Eye (tissue), 1 donor: ENCODE measurements around the gene MUC5AC.
A peak's percentile ranks its signal among the peaks of the same experiment; 100 is the strongest.
"Not testable (repeated sequence)": the region's sequence is repeated elsewhere in the genome, so short reads cannot be mapped to it uniquely, and the experiment has no call there.

ENCODE experiments used
- DNase-seq: peaks from one replicate; pipeline ENCODE4 v3.0.0-alpha.2; 2015

Gene MUC5AC

DNA sequence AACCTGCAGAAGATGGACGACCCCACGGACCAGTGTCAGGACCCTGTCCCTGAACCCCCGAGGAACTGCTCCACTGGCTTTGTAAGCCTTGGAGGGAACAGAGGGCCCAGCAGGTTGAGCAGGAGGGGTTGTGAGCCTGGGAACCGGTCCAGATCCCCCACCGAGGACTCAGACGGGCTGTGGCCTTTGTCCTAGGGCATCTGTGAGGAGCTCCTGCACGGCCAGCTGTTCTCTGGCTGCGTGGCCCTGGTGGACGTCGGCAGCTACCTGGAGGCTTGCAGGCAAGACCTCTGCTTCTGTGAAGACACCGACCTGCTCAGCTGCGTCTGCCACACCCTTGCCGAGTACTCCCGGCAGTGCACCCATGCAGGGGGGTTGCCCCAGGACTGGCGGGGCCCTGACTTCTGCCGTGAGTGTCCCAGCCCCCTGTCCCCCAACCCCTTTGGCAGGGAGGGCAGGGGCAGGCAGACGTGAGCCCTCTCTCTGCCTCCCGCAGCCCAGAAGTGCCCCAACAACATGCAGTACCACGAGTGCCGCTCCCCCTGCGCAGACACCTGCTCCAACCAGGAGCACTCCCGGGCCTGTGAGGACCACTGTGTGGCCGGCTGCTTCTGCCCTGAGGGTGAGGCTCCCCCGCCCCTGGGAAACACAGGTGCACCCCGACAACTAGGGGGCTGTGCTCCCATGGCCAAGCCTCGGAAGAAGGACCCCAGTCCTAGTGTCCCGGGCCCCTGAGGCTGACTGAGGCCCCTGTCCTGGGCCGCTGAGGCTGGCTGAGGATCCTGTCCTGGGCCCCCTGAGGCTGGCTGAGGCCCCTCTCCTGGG is 6.4 kb downstream of the MUC5AC start:
- DNase-seq = no peak

DNA sequence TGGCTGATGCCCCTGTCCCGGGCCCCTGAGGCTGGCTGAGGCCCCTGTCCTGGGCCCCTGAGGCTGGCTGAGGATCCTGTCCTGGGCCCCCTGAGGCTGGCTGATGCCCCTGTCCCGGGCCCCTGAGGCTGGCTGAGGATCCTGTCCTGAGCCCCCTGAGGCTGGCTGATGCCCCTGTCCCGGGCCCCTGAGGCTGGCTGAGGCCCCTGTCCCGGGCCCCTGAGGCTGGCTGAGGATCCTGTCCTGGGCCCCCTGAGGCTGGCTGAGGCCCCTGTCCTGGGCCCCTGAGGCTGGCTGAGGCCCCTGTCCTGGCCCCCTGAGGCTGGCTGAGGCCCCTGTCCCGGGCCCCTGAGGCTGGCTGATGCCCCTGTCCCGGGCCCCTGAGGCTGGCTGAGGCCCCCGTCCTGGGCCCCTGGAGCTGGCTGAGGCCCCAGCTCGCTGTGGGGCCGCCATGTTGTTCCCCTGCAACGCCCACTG is 7.1 kb downstream of the MUC5AC start:
- not testable (repeated sequence) for DNase-seq

GRCh38 chr11:1165256-1166041 is 7.7 kb downstream of the MUC5AC start:
- DNase-seq = no peak

GRCh38 chr11:1167256-1167655 is 9.5 kb downstream of the MUC5AC start:
- DNase-seq = no peak

- DNase-seq = no peak
These were observed 10.0 kb downstream of the MUC5AC start for GRCh38 chr11:1167751-1168231.

- DNase-seq = no peak
These were observed 10.5 kb downstream of the MUC5AC start for GRCh38 chr11:1168256-1168655.

DNA sequence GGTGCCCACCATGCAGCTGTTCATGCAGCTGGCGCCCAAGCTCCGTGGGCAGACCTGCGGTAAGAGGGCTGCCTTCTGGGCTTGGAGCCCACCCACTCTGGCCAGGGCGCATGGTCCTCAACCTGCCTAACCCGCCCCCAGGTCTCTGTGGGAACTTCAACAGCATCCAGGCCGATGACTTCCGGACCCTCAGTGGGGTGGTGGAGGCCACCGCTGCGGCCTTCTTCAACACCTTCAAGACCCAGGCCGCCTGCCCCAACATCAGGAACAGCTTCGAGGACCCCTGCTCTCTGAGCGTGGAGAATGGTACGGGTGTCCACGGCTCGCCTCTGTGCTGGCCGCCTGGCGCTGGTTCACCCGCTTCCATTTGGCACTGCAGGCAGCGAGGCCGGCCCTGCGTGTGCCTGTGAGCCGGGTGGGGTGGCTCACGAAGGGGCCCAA is 11.0 kb downstream of the MUC5AC start:
- DNase-seq = no peak

GRCh38 chr11:1171223-1171984 is 13.7 kb downstream of the MUC5AC start:
- DNase-seq = peak; percentile 42

- DNase-seq = peak; percentile 29
These were observed 14.4 kb downstream of the MUC5AC start for GRCh38 chr11:1171985-1172728.

DNA sequence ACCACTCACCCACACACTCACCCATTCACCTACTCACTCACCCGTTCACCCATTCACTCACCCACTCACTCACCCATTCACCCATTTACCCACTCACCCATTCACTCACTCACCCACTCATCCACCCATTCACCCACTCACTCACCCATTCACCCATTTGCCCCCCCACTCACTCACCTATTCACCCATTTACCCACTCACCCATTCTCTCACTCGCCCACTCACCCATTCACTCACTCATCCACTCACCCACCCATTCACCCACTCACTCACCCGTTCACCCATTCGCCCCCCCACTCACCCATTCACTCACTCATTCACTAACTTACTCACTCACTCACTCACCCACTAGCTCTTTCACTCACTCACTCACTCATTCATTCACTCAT is 15.0 kb downstream of the MUC5AC start:
- no peak for DNase-seq

DNA sequence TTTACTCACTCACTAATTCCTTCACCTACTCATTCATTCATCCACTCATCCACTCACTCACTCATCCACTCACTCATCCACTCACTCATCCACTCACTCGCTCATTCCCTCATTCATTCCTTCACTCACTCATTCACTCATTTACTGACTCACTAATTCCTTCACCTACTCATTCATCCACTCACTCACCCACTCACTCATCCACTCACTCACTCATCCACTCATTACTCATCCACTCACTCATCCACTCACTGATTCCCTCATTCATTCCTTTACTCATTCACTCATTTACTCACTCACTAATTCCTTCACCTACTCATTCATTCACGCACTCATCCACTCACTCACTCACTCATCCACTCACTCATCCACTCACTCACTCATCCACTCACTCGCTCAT is 15.6 kb downstream of the MUC5AC start:
- not testable (repeated sequence) for DNase-seq

DNA sequence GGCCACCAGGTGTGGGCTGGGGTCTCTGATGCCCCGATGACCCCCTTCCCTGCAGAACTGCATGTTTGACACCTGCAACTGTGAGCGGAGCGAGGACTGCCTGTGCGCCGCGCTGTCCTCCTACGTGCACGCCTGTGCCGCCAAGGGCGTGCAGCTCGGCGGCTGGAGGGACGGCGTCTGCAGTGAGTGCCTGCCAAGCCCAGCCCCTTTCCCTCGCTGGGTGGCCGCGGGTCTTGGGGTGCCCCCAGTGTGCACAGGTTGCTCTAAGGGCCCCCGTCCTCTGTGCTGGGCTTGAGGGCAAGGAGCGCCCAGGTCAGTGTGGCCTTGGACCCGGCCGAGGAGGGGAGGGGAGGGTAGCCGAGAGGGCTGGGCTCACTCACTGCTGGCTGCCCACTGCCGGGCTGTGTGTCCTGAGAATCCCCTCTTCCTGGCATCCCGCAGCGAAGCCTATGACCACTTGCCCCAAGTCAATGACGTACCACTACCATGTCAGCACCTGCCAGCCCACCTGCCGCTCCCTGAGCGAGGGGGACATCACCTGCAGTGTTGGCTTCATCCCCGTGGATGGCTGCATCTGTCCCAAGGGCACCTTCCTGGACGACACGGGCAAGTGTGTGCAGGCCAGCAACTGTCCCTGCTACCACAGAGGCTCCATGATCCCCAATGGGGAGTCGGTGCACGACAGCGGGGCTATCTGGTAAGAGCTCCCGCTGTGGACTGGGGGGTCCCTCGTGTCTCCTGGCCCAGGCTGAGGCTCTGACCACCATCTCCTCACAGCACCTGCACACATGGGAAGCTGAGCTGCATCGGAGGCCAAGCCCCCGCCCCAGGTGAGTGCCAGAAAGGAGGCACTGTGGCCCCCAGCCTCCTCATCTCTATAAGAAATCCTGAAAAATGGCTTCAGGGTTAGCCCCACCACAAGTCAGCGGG is 17.0 kb downstream of the MUC5AC start:
- DNase-seq = no peak

- no peak for DNase-seq
These were observed 17.9 kb downstream of the MUC5AC start for GRCh38 chr11:1175461-1176223.

DNA sequence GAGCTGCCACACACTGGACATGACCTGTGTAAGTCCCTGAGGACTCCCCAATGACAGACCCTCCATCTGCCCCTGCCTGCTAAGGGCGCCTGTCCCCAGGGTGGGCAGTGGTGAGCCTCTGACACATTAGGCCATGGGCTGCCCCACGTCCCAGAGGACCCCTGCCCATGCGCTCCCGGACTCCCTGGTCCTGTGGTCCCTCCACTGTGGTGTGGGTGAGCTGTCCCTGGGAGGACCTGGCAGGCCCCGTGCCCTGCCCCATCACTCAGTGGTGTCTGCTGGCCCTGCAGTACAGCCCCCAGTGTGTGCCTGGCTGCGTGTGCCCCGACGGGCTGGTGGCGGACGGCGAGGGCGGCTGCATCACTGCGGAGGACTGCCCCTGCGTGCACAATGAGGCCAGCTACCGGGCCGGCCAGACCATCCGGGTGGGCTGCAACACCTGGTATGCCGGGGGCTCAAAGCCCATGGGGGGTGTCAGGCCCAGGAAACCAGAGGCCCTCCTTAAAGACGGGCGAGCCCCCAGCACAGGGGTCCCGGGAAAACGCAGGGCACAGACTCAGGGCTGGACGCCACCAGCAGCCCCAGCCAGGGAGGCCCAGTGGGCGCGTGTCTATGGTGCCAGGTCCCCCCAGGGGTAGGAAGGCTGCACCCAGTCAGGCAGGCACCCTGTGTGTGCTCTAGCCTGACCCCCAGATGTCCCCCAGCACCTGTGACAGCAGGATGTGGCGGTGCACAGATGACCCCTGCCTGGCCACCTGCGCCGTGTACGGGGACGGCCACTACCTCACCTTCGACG is 18.7 kb downstream of the MUC5AC start:
- DNase-seq = no peak

GRCh38 chr11:1177020-1177770 is 19.4 kb downstream of the MUC5AC start:
- no peak for DNase-seq

DNA sequence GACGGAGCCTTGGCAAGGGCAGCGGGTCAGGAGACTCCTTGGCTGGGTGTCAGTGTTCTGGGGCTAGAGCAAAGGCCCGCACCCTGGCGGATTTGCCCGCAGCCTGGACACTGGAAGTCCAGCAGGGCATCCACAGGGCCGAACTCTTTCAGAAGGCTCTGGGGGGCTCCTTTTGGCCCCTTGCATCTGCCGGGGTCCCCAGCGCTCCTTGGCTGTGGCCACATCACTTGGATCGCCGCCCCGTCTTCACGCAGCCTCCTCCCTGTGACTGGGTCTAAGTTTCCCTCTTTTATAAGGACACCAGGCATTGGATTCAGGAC is 20.0 kb downstream of the MUC5AC start:
- no peak for DNase-seq

- no peak for DNase-seq
These were observed 20.6 kb downstream of the MUC5AC start for GRCh38 chr11:1178201-1178885.

DNA sequence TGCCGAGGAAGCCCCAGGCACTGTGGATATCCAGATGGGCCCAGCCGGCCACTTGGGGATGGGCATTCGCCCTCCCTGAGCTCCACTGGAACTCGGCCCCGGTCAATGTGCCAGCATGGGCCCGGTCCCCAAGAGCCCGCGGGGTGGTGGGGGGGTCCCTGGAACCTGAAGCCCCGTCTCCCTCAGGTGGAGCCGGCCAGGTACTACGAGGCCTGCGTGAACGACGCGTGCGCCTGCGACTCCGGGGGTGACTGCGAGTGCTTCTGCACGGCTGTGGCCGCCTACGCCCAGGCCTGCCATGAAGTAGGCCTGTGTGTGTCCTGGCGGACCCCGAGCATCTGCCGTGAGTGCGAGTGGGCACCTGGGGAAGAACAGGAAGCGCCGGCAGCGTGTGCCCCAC is 21.2 kb downstream of the MUC5AC start:
- DNase-seq = no peak
